DOHH2 (cell line): ENCODE results near the gene LPIN3.

Experiments
- CTCF ChIP-seq: fragments of 200-600 bp; sonication (generic); IDR thresholded peaks from one replicate; pipeline ENCODE4 v1.5.1; 2014; ENCODE audit warnings: antibody characterized with exemption, mild to moderate bottlenecking, low read depth, low read length; ENCODE audit not compliant: poor library complexity, severe bottlenecking
- EZH2phosphoT487 ChIP-seq: fragments of 200-600 bp; sonication (generic); IDR thresholded peaks from 2 replicates; pipeline ENCODE4 v1.6.1; 2017; ENCODE audit warnings: borderline replicate concordance, mild to moderate bottlenecking, antibody characterized with exemption, low read length, moderate library complexity, mixed read lengths

GRCh38 chr20:41364967-41365765, 24.5 kb downstream of the LPIN3 start:
- TF ChIP-seq CTCF (no peak), EZH2phosphoT487 (no peak)
